ENCODE data around the gene TSPAN9. TPM values are rescaled to one million over a fixed set of nuclear protein-coding genes. Genes with fewer than 3 reads are reported as not detected.

The TSPAN9 gene
- total RNA-seq, 3 donors from 2014 or later = 4.7 to 28.4 (median 8.5) TPM

- DNase-seq (peak in 1 of 3 donors; percentile 44), ATAC-seq (peak; percentile 54)
- intact Hi-C loops (cut with DNase I, micrococcal nuclease) = no loop called here
- Histone ChIP-seq H3K9me3 (no peaks in the 10 kb centered on the region), H3K4me3 (no peak overlapping the region), H3K4me1 (ENCODE audit: low read depth) (no peaks in the 10 kb centered on the region), H3K36me3 (ENCODE audit: low read depth) (no peaks in the 10 kb centered on the region)
- no peak for TF ChIP-seq CTCF (IDR thresholded peaks at IDR 0.05)
Measured at GRCh38 chr12:3242199-3242863, 165.2 kb downstream of the TSPAN9 start.

GRCh38 chr12:3243376-3244084 lies 166.4 kb downstream of the TSPAN9 start:
- no peak for DNase-seq
- no peaks in the 10 kb centered on the region for H3K36me3 ChIP-seq (ENCODE audit: low read depth)
- no peaks in the 10 kb centered on the region for H3K9me3 ChIP-seq
- H3K4me3 ChIP-seq = no peak overlapping the region
- no peak for ATAC-seq
- TF ChIP-seq CTCF (IDR thresholded peaks at IDR 0.05) = no peak
- intact Hi-C loops (cut with DNase I, micrococcal nuclease) = no loop called here
- H3K4me1 ChIP-seq (ENCODE audit: low read depth) = no peaks in the 10 kb centered on the region

DNA sequence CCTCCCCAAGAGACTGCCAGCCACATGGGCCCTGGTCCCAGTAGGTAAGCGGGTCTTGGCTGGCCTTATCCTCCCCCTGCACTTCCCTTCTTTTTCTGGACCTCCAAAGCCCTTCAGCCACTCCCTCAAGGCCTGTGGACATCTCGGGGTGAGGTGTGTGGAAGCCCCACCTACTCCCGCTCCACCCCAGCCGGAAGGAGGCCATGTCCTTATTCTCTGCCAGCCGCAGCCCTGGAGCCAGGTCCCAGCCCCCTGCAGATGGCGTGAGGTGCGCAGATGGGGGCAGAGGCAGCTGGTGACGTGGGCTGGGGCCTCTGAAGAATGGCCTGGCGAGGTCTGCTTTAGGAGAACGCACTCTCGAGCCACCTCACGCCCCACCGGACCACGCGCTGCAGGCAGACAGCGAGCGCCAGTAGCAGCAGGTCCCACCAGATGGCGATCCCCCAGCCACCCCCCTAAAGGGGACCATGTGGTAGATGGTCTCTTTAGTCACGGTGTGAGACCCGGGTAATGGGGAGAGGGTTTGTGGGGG lies 167.1 kb downstream of the TSPAN9 start:
- TF ChIP-seq CTCF (IDR thresholded peaks at IDR 0.05) = no peak
- intact Hi-C loops (cut with DNase I, micrococcal nuclease) = no loop called here
- Histone ChIP-seq H3K4me1 (ENCODE audit: low read depth) (no peaks in the 10 kb centered on the region), H3K9me3 (no peaks in the 10 kb centered on the region), H3K36me3 (ENCODE audit: low read depth) (no peaks in the 10 kb centered on the region), H3K4me3 (no peak overlapping the region)
- ATAC-seq (no peak), DNase-seq (no peak)

- intact Hi-C loops (cut with DNase I, micrococcal nuclease) = no loop called here
- no peak for ATAC-seq
- H3K9me3 ChIP-seq = no peaks in the 10 kb centered on the region
Measured at GRCh38 chr12:3246253-3246652, 169.1 kb downstream of the TSPAN9 start.

DNA sequence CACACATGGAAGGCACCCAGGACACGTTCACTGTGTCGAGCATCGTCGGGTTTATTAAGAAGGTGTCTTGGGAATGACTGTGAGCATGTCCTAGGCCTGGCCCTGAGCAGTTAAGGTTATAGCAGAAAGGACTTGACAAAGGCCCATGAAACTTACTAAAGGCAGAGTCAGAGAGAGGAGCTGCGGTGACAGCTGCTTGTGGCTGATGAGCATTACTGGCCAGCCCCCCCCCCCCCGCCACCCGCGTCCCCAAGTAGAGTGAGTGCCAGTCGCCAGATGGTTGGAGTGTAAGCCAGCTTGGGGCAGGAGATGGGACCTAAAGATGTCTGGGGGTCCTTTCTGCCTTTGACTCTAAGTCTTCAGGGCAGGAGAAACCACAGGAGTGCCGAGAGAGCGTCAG lies 169.9 kb downstream of the TSPAN9 start:
- H3K36me3 ChIP-seq (ENCODE audit: low read depth) = no peaks in the 10 kb centered on the region
- no peak for TF ChIP-seq CTCF (IDR thresholded peaks at IDR 0.05)
- no peak for ATAC-seq
- no peak overlapping the region for H3K4me3 ChIP-seq
- no peaks in the 10 kb centered on the region for H3K9me3 ChIP-seq
- DNase-seq = no peak
- no peaks in the 10 kb centered on the region for H3K4me1 ChIP-seq (ENCODE audit: low read depth)
- intact Hi-C loops (cut with DNase I, micrococcal nuclease) = no loop called here

More at GRCh38 chr12:3246253-3246652, 169.1 kb downstream of the TSPAN9 start:
- H3K4me3 ChIP-seq = no peak overlapping the region
- DNase-seq = no peak
- no peaks in the 10 kb centered on the region for H3K36me3 ChIP-seq (ENCODE audit: low read depth)
- no peak for TF ChIP-seq CTCF (IDR thresholded peaks at IDR 0.05)
- H3K4me1 ChIP-seq (ENCODE audit: low read depth) = no peaks in the 10 kb centered on the region

Measured in mucosa of descending colon (tissue), 3 donors.